PFSK-1 (cell line): ENCODE results near the gene AGGF1.

Experiments used
- FOXP2 ChIP-seq: optimal IDR thresholded peaks from 2 replicates; pipeline ENCODE3; 2011; ENCODE audit warnings: borderline replicate concordance, control low read depth, inconsistent platforms; ENCODE audit not compliant: insufficient read depth; ENCODE audit errors: extremely low read length, extremely low read depth
- POLR2AphosphoS5 ChIP-seq: IDR thresholded peaks from 2 replicates; pipeline ENCODE4 v1.6.1; 2012; ENCODE audit warnings: low read depth, mild to moderate bottlenecking, control low read depth, low read length, moderate library complexity
- REST ChIP-seq, 2 experiments: IDR thresholded peaks; 2 replicates each; pipeline versions ENCODE4 v1.6.1 to v1.8.0; 2011 to 2012; ENCODE audit warnings: low read depth in 2 of 2, low read length in 2 of 2, control low read depth in 1 of 2, inconsistent platforms in 1 of 2, mild to moderate bottlenecking in 1 of 2, moderate library complexity in 1 of 2; ENCODE audit not compliant: insufficient read depth in 1 of 2
- SIN3A ChIP-seq: IDR thresholded peaks from 2 replicates; pipeline ENCODE4 v1.6.1; 2012; ENCODE audit warnings: mild to moderate bottlenecking, low read length, moderate library complexity, borderline replicate concordance; ENCODE audit not compliant: insufficient read depth
- TAF1 ChIP-seq: IDR thresholded peaks from 2 replicates; pipeline ENCODE4 v1.6.1; 2012; ENCODE audit warnings: low read length, control low read depth, borderline replicate concordance; ENCODE audit not compliant: insufficient read depth

AGGF1 gene

GRCh38 chr5:76986825-76987526 lies 43.2 kb upstream of the AGGF1 start:
- no peak for TF ChIP-seq SIN3A
- no peak for TF ChIP-seq POLR2AphosphoS5
- no peak for TF ChIP-seq TAF1
- no peak for TF ChIP-seq REST (IDR thresholded peaks at IDR 0.05; ENCODE audit: insufficient read depth in 1 of 2, low read depth in 2 of 2, low read length in 2 of 2)
- no peak for TF ChIP-seq FOXP2

GRCh38 chr5:76990899-76991459 lies 39.2 kb upstream of the AGGF1 start:
- TF ChIP-seq SIN3A (no peak), REST (IDR thresholded peaks at IDR 0.05; ENCODE audit: insufficient read depth in 1 of 2, low read depth in 2 of 2, low read length in 2 of 2) (no peak), POLR2AphosphoS5 (no peak)

- no peak for TF ChIP-seq REST (IDR thresholded peaks at IDR 0.05; ENCODE audit: insufficient read depth in 1 of 2, low read depth in 2 of 2, low read length in 2 of 2)
- TF ChIP-seq FOXP2 = no peak
- TF ChIP-seq SIN3A = no peak
- no peak for TF ChIP-seq TAF1
- no peak for TF ChIP-seq POLR2AphosphoS5
Observed at GRCh38 chr5:76994337-76994736, 35.9 kb upstream of the AGGF1 start.

GRCh38 chr5:76999451-76999850 lies 30.8 kb upstream of the AGGF1 start:
- no peak for TF ChIP-seq POLR2AphosphoS5
- no peak for TF ChIP-seq FOXP2
- no peak for TF ChIP-seq TAF1
- no peak for TF ChIP-seq SIN3A
- TF ChIP-seq REST (IDR thresholded peaks at IDR 0.05; ENCODE audit: insufficient read depth in 1 of 2, low read depth in 2 of 2, low read length in 2 of 2) = no peak

GRCh38 chr5:77003246-77003645 lies 27.0 kb upstream of the AGGF1 start:
- TF ChIP-seq TAF1 (no peak), SIN3A (no peak), FOXP2 (no peak), POLR2AphosphoS5 (no peak), REST (IDR thresholded peaks at IDR 0.05; ENCODE audit: insufficient read depth in 1 of 2, low read depth in 2 of 2, low read length in 2 of 2) (no peak)
